NCI-H2227 (cell line): Measurements from ENCODE around the gene HAND1.

Experiments used
- DNase-seq: peaks from one replicate; lab custom pipeline; 2025; ENCODE audit not compliant: unreplicated experiment; lab: John Stamatoyannopoulos, UW

Gene HAND1

GRCh38 chr5:154506049-154506715, 28.2 kb upstream of the HAND1 start:
- DNase-seq, result no peak

GRCh38 chr5:154505567-154505966, 27.5 kb upstream of the HAND1 start:
- no peak for DNase-seq

DNA sequence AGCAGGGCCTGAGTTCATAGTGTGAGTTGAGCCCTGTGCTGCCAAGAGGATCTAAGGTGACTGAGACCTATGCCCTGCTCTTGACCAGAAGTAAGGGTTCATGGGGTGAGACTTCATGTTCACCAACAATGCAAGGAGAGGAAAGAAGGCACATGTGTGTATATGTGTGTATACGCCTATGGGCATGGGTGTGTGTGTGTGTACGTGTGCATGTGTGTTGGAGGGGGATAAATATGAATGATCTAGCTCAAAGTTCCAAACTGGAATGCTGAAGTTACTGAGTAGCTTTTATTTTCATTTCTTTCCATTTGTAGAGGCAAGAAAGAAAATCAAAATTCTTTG, 25.6 kb upstream of the HAND1 start:
- no peak for DNase-seq

GRCh38 chr5:154502180-154502579, 24.2 kb upstream of the HAND1 start:
- no peak for DNase-seq

DNA sequence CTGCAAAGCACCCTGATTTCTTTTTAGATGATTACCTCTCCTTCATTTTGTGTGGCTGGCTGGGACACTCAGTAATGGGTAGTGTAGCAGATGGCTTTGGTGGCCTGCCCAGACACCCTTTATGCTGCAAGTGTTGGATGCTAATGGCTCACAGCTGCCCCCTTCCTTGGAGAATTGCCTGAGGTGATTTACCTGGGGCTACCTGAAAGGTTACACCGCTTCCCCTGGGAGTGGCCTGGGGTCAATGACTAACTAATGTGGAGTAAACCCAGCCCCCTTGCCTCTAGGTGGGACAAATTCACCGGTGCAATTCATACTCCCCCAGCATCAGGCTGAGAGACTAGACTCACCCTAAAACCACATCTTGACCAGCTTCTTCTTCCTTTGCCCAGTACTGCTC, 23.5 kb upstream of the HAND1 start:
- DNase-seq, result no peak

DNA sequence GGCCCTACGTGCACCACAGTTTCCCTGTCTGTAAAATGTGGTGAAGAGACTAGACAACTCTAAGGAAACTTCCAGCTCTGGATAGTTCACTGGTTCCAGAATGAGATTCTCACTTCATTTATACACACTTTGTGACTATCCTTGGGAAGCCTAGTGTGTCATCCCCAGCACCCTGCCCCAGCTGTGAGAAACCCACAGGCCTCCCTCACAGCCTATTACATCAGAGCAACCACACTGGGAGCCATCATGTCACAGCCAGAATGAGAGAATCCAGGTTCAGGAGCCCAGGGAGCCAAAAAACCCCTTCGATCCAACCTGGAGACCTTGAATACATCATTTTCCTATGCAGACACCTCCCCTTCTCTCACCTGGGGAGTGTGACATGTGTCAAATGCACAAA, 21.0 kb upstream of the HAND1 start:
- no peak for DNase-seq

DNA sequence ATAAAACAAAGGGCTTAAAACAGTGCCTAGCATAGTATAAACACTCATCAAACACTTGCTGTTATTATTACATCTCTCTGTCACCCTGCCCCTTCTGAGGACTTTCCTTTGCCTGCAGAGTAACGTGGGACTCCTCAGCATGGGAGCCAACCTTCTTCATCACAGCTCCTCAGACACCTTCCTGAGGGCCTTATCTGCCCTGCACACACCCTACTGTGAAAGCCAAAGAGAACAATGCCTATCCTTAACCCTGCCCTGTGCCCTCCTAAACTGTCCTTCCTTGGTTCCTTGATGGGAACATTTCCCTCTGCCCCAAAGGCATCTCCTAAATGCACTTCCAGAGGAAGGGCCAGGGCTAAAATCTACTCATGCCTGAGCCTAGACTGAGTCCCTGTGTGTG, 20.6 kb upstream of the HAND1 start:
- no peak for DNase-seq

GRCh38 chr5:154494036-154494435, 16.0 kb upstream of the HAND1 start:
- DNase-seq, result no peak

DNA sequence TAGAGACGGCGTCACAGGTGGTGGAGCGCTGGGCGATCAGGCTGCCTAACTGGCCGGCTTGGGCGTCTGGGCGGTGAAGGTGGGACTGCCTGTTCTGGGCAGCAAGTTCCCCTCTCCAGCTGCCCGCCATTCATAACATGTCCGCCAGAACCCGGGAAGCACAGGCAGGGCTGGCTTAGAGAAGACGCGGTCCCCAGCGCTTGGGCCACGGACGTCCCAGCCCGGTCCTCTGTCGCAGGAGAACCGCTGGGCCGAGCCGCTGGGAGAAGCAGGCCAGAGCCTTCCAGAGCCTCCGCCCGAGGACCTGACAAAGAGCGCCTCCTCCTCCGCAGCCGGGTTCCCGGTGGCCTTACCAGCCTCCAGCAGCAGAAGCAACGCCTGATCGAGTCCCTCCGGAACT, 15.2 kb upstream of the HAND1 start:
- DNase-seq, result no peak

DNA sequence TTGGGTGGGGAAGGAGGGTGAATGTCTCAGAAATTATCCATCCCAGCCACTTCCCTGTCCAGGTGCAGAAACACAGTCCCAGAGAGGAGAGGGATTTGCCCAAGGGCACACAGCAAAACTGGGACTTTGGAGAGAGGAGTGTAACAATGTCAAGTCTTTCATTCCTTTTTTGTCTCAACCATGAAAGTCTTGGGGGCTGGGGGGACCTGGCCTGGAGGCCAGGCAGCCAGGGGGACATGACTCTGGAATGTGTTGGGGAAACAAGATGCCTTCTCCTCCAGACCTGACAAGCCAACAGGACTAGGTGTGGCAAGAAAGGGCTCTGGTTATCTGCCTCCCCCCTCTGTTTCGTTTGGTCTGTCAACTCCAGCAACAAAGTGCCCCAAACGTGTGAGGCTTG, 13.9 kb upstream of the HAND1 start:
- no peak for DNase-seq

DNA sequence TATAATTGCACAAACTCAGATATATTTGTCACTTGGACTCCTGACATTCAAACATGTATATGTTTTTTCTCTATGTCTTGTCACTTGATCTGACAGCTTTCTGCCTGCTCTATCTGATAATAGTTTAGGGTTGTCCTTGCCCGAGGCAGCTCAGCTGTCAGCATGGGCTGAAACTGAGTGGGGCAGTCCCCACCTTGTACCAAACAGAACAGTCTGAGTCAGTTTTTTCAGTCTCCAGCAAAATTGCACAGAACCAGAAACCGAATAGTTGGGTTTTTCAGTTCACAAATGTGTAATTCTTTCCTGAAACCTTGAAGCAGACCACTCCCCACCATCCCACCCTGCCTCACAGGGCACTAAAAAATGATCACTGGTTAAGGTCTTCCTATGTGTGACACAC, 9.5 kb upstream of the HAND1 start:
- no peak for DNase-seq

GRCh38 chr5:154486427-154486866, 8.4 kb upstream of the HAND1 start:
- no peak for DNase-seq

- no peak for DNase-seq
Measured at GRCh38 chr5:154485850-154486426, 7.9 kb upstream of the HAND1 start.

DNA sequence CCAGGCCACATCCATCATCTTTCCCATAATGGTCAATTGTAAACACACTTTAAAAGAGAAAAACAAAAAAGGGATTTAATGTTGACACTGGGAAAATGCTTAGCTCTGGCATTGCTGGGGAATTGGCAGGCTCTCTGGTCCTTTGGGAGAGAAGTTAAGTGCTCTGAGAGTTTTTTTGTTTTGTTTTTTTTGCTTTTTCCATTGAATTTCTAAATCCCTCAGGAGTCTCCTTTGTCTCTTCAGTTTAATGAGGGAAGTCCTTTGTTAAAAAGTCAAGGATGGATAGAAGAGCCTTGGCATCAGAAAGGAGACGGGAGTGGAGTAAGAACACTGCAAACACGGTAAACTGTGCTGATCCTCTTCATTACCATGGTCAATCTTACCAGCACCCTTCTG, 7.1 kb upstream of the HAND1 start:
- no peak for DNase-seq

GRCh38 chr5:154484393-154485095, 6.5 kb upstream of the HAND1 start:
- no peak for DNase-seq

- no peak for DNase-seq
Measured at GRCh38 chr5:154483654-154484392, 5.8 kb upstream of the HAND1 start.

DNA sequence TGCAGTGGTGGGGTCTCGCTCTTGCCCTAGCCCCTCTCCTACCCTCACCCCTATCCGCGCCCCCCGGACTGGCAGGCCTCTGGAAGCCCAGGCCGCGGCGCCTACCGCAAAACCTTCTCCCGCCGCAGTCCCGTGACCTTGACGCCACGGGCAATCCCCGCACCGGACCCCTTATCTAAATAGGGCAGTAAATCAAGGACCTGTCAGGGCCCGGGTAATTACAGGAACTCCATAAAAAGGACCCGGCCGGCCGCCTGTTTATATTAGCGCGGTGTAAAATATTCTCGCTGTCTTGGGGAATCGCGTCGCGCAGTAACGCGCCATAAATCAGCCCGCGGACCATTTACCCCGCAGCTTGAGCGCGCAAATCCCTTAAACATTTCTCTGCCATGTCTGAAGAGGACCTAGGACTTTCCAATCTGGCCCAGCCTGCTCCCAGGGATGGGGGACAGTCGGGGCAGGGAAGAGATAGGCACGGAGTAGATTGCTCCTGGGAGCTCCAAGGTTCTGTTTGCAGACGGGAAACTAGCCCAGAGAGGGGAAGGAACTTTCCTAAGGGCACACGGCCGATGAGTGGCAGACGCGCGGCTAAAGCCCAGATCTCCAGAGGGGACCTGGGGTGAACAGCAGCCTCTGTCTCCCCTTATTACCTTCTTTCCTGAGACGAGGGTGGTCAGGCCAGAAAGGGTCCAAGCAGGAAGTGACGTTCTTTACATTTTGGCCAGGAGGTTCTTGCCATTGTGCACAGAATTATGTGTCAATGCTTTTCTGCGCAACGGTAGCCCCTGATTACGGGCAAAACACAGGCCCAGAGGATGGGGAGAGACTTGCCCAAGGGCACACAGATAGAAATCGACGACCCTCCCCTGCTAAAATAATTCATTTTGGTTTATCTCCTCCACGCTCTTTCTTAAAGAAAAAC, 4.8 kb upstream of the HAND1 start:
- peak; percentile 11 for DNase-seq

DNA sequence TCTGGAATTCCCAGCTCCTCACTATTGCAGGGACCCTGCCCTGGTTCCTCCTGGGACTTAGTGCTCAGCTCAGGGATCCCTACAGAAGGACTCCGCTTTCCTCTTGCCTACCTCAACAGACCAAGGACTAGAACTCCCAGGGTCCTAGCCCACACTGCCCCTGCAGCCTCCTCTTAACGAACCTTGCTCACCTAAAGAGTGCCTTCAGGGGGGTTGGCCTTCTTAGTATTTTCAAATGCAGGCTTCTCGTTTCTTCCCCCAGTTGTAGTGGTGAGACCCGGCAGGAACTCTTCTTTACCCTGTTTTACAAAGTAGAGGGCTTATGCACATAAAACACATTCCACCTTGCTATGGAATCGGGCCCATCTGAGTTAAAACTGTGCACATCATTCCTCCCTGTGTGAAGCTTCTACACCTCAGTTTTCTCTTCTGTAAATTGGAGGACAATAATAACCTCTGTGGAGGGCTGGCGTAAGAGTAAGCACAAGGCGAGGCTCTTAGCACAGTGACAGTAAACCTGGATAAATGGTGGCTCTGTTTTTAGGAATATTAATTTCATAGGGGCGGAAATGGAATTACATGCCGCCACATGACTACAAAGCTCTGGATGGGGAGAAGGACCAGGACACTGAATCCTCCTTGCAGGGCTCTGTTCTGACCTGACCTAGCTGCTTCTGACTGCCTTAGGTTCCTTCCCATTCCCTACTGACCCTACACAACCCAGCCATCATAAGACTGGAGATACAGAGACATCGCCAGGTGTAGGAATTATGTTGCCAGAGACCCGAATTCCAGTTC, 3.8 kb upstream of the HAND1 start:
- DNase-seq, result no peak

- no peak for DNase-seq
Measured at GRCh38 chr5:154480847-154481246, 2.8 kb upstream of the HAND1 start.
